OCI-LY1 (cell line): ENCODE data around the gene BOD1.

ENCODE experiments used
- EZH2 ChIP-seq: fragments of 200-600 bp; sonication (generic), shearing (Covaris generic); IDR thresholded peaks from 2 replicates; pipeline ENCODE4 v1.8.0; 2017; ENCODE audit warnings: borderline replicate concordance, mixed run types, mild to moderate bottlenecking, antibody characterized with exemption, low read length, moderate library complexity, mixed read lengths
- TF ChIP-seq, protein P1 (sequence below): fragments of 200-600 bp; sonication (generic), shearing (Covaris generic); IDR thresholded peaks from 2 replicates; pipeline ENCODE4 v1.5.1; 2017; ENCODE audit warnings: mild to moderate bottlenecking, antibody characterized with exemption, low read length, moderate library complexity, mixed read lengths

DNA sequence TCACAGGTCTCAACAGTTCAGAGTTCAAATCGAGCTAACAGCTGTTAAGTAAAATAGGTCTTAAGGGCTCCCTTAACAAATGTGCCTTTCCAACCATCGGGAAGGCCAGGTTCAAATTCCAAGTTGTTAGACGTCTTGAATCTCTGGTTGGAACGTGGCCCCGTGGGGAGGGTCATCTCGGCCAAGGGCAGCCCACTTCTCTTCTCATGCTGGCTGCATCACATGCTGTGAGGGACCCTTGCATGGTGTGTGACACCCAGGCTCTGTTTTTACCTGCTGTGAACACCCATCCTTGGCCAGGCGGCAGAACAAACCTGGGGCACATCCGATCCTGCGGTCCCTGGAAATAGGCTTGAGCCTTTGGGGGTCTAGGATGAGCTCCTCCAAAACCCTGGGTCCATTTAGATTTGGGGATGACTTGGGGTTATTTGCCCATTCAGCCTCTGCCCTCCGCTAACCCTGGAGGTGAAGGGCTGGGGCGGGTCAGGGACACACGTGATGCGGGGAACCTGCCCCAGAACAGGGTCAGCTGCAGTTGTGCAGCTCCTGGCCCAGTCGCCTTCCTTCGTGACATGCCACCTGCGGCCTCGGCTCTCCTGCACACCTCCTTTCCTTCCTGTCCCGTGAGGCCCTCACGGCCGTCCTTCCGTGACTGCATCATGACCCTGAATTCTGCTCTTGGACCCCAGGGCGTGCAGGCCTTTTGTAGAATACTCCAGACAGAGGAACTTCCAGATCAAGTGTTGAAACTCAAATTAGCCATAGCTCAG is 45.9 kb downstream of the BOD1 start:
- TF ChIP-seq, protein P1, sequence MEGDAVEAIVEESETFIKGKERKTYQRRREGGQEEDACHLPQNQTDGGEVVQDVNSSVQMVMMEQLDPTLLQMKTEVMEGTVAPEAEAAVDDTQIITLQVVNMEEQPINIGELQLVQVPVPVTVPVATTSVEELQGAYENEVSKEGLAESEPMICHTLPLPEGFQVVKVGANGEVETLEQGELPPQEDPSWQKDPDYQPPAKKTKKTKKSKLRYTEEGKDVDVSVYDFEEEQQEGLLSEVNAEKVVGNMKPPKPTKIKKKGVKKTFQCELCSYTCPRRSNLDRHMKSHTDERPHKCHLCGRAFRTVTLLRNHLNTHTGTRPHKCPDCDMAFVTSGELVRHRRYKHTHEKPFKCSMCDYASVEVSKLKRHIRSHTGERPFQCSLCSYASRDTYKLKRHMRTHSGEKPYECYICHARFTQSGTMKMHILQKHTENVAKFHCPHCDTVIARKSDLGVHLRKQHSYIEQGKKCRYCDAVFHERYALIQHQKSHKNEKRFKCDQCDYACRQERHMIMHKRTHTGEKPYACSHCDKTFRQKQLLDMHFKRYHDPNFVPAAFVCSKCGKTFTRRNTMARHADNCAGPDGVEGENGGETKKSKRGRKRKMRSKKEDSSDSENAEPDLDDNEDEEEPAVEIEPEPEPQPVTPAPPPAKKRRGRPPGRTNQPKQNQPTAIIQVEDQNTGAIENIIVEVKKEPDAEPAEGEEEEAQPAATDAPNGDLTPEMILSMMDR = no peak
- TF ChIP-seq EZH2 = no peak
